ENCODE data around the gene GLO1.

Gene GLO1

DNA sequence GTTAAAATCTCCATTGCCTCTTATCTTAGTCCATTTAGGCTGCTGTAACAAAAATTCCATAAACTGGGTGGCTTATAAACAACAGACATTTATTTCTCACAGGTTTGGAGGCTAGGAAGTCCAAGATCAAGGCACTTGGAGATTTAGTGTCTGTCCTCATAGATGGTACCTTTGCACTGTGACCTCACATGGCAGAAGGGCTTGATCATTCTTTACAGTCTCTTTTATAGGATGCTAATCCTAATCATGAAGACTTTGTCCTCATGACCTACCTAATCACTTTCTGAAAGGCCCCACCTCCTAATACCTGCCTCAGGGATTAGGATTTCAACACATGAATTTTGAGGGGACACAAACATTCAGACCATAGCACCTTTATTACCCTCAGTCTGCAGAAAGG lies 6.6 kb downstream of the GLO1 start:
- CTCF ChIA-PET: no interaction called here
- TF ChIP-seq, protein P1, sequence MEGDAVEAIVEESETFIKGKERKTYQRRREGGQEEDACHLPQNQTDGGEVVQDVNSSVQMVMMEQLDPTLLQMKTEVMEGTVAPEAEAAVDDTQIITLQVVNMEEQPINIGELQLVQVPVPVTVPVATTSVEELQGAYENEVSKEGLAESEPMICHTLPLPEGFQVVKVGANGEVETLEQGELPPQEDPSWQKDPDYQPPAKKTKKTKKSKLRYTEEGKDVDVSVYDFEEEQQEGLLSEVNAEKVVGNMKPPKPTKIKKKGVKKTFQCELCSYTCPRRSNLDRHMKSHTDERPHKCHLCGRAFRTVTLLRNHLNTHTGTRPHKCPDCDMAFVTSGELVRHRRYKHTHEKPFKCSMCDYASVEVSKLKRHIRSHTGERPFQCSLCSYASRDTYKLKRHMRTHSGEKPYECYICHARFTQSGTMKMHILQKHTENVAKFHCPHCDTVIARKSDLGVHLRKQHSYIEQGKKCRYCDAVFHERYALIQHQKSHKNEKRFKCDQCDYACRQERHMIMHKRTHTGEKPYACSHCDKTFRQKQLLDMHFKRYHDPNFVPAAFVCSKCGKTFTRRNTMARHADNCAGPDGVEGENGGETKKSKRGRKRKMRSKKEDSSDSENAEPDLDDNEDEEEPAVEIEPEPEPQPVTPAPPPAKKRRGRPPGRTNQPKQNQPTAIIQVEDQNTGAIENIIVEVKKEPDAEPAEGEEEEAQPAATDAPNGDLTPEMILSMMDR (conservative IDR thresholded peaks at IDR 0.05; ENCODE audit: low read depth): no peak
- POLR2A ChIA-PET (ENCODE audit: low non-redundant PET): no interaction called here
- no peak for DNase-seq (ENCODE audit: low spot score)
- H3K27ac ChIP-seq: no peak overlapping the region

DNA sequence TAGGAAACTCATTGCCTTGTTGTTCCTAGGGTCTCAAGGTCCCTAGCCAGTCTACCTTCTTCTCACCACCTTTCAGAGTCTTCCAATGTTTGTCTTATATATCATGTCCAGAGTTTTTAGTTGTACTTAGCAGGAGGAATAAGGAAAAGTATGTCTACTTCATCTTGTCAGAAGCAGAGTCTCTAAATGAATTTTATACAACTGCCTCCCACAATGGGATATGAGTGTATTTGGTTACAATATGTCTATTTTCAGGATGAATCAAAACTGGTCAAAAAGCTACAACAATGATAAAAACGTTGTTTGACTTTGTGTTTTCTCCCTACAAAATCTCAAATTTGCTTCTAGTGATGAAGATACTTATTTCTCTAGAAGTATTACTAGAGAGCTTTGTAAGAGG lies 7.0 kb downstream of the GLO1 start:
- TF ChIP-seq, protein P1 (conservative IDR thresholded peaks at IDR 0.05; ENCODE audit: low read depth): no peak
- ChIA-PET CTCF (no interaction called here), POLR2A (ENCODE audit: low non-redundant PET) (no interaction called here)
- H3K27ac ChIP-seq: no peak overlapping the region
- no peak for DNase-seq (ENCODE audit: low spot score)

DNA sequence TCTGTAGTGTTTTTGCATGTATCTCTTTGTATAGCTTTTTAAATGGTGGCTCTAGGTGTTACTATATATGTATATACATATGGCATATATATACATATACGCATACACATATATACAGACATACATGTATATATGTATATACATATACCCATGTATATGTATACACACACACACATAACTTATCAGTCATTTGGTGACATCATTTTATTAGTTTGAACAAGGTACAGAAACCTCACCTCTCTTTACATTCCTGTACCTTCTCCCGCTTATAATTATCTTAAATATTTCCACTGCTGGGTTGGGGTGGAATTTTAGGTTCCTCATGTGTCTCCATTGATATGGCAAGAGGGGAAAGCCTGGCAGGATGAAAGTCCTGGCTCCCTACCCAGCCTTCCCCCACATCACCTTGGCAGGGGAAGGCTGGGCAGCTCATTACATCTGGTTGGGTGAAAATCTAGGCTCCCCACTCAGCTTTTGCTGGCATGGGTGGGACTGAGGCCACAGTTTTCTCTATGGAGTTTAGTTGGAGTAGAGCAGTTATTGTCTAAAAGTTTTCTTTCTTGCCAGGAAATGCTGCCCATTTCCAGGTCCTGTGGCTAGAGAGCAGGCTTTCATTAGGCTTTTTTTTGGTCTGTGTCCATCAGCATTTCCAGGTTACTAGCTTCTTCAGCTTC lies 7.6 kb downstream of the GLO1 start:
- ChIA-PET POLR2A (ENCODE audit: low non-redundant PET) (no interaction called here), CTCF (interaction anchor here (0.5 kb wide), 1 partner anchor 17 kb away, joined by 3 read pairs; no protein-coding TSS in a partner anchor)
- H3K27ac ChIP-seq: no peak overlapping the region

DNA sequence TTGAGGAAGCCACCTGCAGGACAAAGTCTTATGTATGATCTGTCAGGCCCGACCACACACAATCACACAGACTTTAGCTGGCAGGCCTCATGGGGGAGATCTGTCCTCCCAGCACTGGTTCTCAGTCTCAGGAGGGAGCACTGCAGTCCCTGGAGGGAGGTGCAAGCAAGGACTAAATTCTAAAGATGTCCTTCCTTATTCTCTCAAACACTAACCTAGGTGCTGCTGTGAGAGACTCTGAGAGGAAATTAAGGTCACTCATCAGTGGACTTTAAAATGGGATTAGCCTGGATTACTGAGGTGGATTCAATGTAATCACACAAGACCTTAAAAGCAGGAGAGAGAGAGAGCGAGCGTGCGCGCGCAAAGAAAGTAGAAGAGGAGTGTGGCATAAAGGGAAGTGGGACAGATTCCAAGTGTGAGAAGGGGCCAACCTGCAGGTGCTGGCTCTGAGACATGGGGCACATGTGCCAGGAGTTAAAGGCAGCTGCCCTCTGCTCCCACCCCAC lies 14.3 kb downstream of the GLO1 start:
- no peak for DNase-seq (ENCODE audit: low spot score)
- ChIA-PET POLR2A (ENCODE audit: low non-redundant PET) (no interaction called here), CTCF (interaction anchor here (0.7 kb wide), 1 partner anchor 921 kb away, joined by 4 read pairs; no protein-coding TSS in a partner anchor)

More for the DNA sequence above, 7.6 kb downstream of the GLO1 start:
- TF ChIP-seq, protein P1 (conservative IDR thresholded peaks at IDR 0.05; ENCODE audit: low read depth): no peak
- DNase-seq (ENCODE audit: low spot score): no peak

DNA sequence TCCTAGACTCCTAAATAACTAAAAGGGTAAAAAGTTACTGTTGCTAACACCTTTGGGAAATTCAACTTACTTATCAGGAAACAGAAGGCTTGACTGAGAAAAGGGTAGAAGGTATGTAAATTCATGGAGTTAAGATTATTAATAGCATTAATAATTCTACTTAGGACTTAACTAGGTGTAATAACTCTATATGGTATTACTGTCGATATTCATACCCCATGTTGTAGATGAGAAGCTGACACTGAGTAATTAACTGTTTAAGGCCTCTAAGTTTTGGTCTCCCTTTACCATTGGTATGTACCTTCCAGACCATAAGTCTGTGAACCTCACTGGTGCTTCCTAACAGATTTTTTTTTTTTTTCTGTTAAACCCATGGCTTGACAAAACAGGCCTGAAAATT lies 15.4 kb downstream of the GLO1 start:
- POLR2A ChIA-PET (ENCODE audit: low non-redundant PET): interaction anchor here (0.6 kb wide), 1 partner anchor 16 kb away, joined by 7 read pairs; no protein-coding TSS in a partner anchor
- TF ChIP-seq, protein P1 (conservative IDR thresholded peaks at IDR 0.05; ENCODE audit: low read depth): no peak
- H3K27ac ChIP-seq: no peak overlapping the region
- CTCF ChIA-PET: interaction anchor here (0.6 kb wide), 1 partner anchor 140 kb away, joined by 6 read pairs; no protein-coding TSS in a partner anchor
- no peak for DNase-seq (ENCODE audit: low spot score)

More for the DNA sequence above, 14.3 kb downstream of the GLO1 start:
- TF ChIP-seq, protein P1 (conservative IDR thresholded peaks at IDR 0.05; ENCODE audit: low read depth): no peak
- H3K27ac ChIP-seq: no peak overlapping the region; the same call in 1 of the 2 replicates

DNA sequence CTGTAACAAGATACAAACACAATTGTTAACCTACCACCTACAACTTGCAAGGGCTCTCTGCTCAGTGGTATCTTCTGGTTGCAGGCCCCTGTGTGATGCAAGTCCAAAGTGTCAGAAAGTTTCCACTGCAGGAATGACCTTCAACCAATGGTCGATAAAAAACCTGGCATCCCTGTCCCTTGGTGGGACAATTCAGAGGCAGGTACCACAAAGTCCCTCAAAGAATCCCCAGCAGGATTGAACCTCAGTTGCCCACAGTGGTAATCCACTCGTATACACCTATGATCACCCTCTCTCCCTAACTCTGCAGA lies 15.9 kb downstream of the GLO1 start:
- ChIA-PET POLR2A (ENCODE audit: low non-redundant PET) (no interaction called here), CTCF (interaction anchor here (0.6 kb wide), 1 partner anchor 141 kb away, joined by 6 read pairs; no protein-coding TSS in a partner anchor)
- no peak for DNase-seq (ENCODE audit: low spot score)
- TF ChIP-seq, protein P1 (conservative IDR thresholded peaks at IDR 0.05; ENCODE audit: low read depth): no peak
- no peak overlapping the region for H3K27ac ChIP-seq
